Thyroid gland (tissue), 4 donors: ENCODE results near the gene NECAB3.
"Not testable (repeated sequence)": the region's sequence is repeated elsewhere in the genome, so short reads cannot be mapped to it uniquely, and the experiment has no call there.

Experiments
- CTCF ChIP-seq, 6 experiments: fragments of 200-600 bp in 3 of 6; fragments of 450-650 bp in 3 of 6; sonication (generic) in 3 of 6; IDR thresholded peaks; one replicate each; pipeline ENCODE4 v1.5.1; 2016 to 2019; ENCODE audit warnings: antibody characterized with exemption in 6 of 6, mild to moderate bottlenecking in 2 of 6, inconsistent platforms in 1 of 6, moderate library complexity in 1 of 6
- POLR2A ChIP-seq, 2 donors: fragments of 450-650 bp; IDR thresholded peaks; one replicate each; pipeline ENCODE4 v1.6.1; 2017; ENCODE audit warnings: antibody characterized with exemption in 2 of 2, mild to moderate bottlenecking in 2 of 2, moderate library complexity in 1 of 2

- not testable (repeated sequence) for TF ChIP-seq CTCF, POLR2A (IDR thresholded peaks at IDR 0.05)
Observed at GRCh38 chr20:33631910-33632309, 42.3 kb downstream of the NECAB3 start.
